Subcutaneous adipose tissue (tissue), 4 donors: Measurements from ENCODE around the gene TJP3. TPM values are rescaled to one million over a fixed set of nuclear protein-coding genes. Genes with fewer than 3 reads are reported as not detected.

Source experiments
- CTCF ChIP-seq: fragments of 450-650 bp; IDR thresholded peaks from one replicate; pipeline ENCODE4 v1.5.1; 2016; ENCODE audit warnings: low read depth, mild to moderate bottlenecking, control low read depth, antibody characterized with exemption, moderate library complexity
- total RNA-seq, 4 donors: library from RNA; depleted of rRNA; stranded (reverse); fragments of >200 nt; gene quantifications; one replicate each; pipeline ENCODE4 v1.1.0, GENCODE V29; 2016

The TJP3 gene
- total RNA-seq, 4 donors from 2014 or later = 0.22 TPM; not detected in 3

GRCh38 chr19:3674784-3675543 lies 33.2 kb upstream of the TJP3 start:
- no peak for TF ChIP-seq CTCF

GRCh38 chr19:3678188-3678587 lies 30.0 kb upstream of the TJP3 start:
- no peak for TF ChIP-seq CTCF

- no peak for TF ChIP-seq CTCF
These were observed 29.0 kb upstream of the TJP3 start for GRCh38 chr19:3679138-3679537.

GRCh38 chr19:3679581-3679980 lies 28.6 kb upstream of the TJP3 start:
- TF ChIP-seq CTCF = no peak

- no peak for TF ChIP-seq CTCF
These were observed 27.2 kb upstream of the TJP3 start for GRCh38 chr19:3680939-3681338.

- TF ChIP-seq CTCF = no peak
These were observed 25.9 kb upstream of the TJP3 start for GRCh38 chr19:3682286-3682685.

GRCh38 chr19:3682741-3683404 lies 25.3 kb upstream of the TJP3 start:
- TF ChIP-seq CTCF = no peak
